Hematopoietic multipotent progenitor cell treated with erythropoietin and hydrocortisone succinate and interleukin-3 and kit ligand, for 8 days (in vitro differentiated cells): ENCODE results near the gene FKBP15.
"Not testable (repeated sequence)": the region's sequence is repeated elsewhere in the genome, so short reads cannot be mapped to it uniquely, and the experiment has no call there.

ENCODE experiments used
- DNase-seq: peaks from one replicate; pipeline ENCODE4 v3.0.0-alpha.2; 2015

Gene FKBP15

DNA sequence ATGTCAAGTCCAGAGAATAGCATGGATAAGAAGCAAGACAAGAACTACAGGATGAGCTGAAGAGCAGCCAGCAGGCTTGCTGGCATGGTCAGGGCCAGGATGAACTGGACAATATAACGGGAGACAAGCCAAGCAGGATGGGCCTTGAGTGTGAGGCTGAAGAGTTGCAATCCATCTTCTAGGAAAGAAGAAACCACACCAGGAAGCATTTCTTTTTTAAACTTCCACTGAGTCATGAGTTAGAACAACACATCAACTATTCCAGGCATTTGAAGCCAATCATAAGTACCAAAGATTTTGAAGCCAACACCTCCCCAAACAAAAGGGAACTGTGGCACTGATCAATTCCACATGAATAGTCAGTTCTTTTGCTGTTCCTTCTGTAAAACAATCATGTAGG lies 43.0 kb downstream of the FKBP15 start:
- no peak for DNase-seq

DNA sequence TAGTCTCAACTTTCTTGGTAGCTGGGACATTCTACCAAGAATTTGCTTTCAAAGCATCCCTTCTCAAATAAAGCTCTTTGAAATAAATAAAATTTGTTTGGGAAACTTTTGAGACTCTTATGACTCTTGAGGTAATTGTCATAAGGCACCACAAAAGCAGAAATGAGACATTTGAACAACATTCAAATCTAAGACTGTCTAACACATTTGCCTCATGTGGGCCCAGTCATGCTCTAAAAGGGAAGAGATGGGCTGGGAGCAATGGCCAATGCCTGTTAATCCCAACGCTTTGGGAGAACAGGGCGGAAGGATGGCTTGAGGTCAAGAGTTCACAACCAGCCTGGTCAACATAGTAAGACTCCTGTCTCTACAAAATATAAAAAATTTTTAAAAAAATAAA lies 43.8 kb downstream of the FKBP15 start:
- DNase-seq = no peak

DNA sequence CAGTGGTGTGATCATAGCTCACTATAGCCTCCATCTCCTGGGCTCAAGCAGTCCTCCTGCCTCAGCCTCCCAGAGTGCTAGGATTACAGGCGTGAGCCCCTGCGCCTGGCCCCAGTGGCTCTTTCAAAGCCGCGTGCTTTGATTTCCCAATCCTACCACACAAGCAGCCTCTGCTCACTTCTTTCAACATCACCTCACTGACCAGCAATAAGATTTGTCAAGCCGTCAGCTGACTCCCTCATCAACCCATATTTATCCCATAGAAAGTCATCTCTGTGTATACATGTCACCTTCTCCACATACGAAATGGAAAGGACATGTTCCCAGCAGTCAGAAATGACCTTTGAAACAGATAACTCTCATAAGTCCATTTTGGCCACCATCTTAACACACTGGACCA lies 44.3 kb downstream of the FKBP15 start:
- no peak for DNase-seq

DNA sequence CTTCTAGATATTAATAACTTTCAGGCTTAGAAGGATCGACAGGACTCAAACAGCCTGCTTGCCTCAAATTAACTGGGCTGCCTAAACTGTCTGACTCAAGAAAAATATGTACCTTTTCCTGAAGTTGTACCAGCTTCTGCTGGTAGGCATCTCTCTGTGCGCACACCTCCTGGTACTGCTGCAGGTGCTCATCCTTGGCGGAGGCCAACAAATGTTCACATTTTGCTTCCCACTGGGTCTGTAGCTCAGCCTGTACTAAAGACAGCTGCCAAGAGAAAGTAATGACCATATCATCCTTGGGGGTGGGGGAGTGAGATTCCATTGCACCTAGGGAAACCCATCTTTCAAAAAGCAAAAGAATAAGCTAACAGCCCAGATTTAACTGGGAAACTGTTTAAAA lies 47.7 kb downstream of the FKBP15 start:
- DNase-seq = no peak

DNA sequence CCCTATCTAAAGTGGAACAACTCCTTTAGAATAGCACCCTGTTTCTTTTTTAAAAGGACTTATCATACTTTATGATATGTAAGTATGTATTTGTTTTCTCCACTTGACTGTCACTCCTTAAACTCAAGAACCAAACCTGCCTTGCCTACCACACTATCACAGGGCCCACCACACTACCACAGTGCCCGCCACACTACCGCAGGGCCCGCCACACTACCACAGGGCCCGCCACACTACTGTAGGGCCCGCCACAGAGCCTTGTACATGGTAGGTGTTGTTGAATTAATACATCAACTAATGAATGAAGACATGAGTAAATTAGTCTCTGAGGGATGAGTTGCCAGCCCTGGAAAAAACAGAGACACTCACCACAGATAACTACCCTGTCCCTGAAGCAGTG lies 52.3 kb downstream of the FKBP15 start:
- DNase-seq = no peak

DNA sequence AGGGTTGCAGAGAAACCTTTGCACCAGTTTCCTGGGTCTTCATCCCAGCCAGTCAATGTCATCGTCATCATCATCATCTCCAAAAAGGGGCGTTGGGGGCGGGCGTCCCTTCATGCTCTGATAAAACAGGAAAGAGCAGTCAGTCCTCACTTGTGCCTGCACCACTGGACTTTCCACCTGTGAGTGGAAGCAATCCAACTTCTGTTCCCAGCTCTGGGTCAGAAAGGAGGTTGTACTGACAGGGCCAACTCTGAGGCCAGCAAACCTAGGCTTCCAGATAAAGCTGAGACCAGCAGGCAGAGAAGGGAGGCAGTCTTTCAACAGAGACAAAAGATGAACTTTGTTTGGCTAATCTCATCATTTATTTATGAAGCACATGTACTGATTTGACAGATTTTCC lies 55.0 kb downstream of the FKBP15 start:
- no peak for DNase-seq

DNA sequence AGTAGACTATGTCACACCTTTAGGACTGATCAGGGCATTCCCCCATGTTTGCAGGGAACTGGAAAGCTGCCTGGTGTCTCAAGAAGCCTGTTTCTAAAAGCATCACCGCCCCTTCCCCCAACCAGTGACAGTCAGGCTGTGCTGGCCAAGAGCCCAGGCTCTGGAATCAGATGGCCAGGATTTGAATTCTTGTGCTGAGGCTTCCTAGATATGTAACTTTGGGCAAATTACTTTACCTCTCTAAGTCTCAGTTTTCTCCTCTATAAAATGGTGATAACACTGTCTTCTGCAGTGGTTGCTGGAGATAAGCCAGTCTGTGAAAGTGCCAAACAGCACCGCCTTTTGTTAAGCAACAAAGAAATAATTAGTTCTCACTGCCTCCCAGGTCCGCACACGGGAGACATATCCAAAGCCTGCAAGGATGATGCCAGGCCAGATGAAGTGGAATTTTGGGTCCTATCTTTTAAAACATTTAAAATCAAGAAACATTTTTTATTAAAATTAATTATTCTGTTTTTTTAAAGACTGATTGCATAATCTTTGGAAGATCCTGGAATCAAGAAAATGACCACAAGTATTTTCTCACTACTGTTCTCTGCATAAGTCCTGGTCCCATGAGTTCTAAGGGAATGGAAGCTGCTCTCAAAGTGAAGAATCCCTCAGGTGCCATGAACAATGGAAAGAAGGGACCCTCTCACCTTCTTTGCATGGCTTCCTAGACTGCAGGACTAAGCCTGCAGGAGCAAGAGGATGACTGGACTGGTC lies 56.4 kb downstream of the FKBP15 start:
- peak; percentile 32 for DNase-seq

DNA sequence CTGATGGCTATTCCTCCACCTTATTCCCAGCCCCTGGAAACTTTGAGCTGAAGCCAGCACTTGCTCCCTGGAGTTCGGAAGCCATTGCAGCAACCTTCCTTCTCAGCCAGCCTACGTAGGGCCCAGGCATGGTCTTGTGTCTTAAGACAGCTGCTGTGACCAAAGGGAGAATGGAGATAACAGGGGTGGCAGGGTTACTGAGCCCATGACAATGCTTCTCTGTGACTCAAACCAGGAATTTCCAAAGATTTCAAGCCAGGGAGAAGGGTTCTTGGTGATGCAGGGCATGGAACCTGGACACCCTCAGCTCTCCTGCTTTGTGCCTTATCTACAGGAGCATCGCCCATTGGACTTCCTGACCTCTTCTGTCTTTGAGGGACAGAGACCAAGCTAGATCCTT lies 58.1 kb downstream of the FKBP15 start:
- no peak for DNase-seq

DNA sequence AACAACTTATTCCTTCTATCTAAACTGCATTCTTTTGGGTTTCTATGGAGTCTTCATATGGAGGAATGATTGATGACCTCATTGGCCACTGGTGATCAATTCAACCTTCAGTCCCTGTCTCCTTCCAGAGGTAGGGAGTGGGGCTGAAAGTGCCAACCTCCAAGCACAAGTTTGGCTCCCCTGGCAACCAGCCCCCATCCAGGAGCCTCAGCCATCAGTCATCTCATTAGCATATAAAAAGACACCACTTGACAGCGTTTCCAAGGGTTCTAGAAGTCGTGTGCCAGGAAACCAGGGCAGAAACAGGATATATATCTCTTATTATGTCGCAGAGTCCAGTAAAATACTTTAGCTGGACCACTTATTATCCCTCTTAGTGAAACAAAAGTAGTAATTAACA lies 60.5 kb downstream of the FKBP15 start:
- no peak for DNase-seq

DNA sequence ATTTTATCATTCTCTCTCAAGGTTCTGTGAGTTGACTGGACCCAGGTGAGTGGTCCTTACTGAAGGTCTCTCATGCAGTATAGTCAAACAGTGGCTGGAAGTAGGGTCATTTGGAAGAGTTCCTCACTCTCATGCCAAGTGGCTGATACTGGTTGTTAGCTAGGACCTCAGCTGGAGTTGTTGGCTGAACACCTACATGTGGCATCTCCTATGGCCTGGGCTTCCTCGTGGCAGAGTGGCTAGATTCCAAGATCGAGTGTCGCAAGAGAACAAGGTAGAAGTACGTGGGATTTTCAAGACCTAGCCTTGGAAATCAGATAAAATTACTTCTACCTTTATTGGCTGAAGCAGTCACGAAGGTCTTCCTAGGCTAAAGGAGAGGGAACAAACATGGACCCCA lies 62.6 kb downstream of the FKBP15 start:
- DNase-seq = no peak

DNA sequence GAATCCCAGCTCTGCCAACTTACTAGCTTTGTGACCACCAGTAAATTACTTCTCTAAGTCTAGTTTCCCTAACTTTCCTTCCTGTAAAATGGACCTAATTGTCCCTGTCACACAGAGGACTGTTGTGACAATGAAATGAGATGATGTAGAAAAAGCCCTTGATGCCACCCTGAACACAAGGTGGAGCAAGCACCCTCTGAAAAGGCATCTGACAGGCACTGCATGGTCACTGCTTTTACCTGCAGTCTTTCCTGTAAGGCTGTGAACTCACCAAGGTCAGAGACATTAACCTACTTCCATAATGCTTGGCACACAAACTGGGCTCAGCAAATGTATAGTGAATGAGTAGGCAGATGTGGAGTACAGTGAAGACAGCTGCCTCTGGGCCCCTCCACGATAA lies 64.2 kb downstream of the FKBP15 start:
- DNase-seq = peak; percentile 16

DNA sequence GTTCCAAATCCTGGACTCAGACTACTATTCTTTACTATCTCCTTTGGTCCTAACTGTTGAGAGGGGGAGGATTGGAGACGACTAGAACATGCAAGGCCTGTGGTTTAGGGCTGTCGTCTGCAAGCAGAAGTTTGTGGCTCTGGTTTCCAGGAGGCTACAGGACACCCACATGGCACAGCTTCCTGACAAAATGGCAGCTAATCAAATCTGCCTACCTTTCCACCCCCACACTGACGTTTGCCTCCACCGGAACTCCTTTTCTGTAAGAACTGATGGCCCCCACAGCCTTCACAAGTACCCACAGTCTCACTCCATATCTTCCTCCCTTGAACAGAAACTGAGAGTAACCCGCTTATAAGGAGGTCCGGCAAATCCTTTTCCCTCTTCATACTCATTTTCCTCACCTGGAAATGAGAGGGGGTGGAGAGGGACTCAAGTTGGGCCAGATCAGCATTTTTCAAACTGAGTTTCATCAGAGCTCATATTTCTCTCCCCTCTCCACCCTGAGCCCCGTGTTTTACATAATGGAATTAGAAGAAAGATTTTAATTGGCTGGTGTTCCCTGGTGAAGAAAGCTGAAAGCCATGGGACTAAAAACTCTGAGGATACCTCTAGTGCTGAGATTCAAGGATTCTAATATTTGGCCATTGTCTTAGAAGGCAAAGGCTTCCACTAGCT lies 65.0 kb downstream of the FKBP15 start:
- DNase-seq = peak; percentile 27

DNA sequence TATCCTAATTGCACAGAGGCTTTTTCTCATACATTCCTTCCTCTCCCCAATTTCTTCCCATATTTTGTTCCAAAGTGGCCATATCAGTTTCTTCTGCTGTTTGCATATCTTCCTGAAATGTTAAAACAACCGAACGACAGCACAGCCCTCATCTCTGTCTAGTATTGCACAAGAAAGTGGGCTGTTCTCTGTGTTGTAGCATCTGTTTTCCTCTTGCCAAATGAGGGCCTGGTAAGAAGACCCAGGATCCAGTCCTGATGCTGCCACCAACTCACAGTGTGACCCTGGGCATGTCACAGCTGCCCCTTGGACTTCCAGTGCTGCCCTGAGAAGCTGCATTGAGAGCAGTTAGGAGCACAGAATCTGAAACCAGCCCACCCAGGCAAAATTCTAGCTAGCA lies 66.1 kb downstream of the FKBP15 start:
- DNase-seq = no peak

DNA sequence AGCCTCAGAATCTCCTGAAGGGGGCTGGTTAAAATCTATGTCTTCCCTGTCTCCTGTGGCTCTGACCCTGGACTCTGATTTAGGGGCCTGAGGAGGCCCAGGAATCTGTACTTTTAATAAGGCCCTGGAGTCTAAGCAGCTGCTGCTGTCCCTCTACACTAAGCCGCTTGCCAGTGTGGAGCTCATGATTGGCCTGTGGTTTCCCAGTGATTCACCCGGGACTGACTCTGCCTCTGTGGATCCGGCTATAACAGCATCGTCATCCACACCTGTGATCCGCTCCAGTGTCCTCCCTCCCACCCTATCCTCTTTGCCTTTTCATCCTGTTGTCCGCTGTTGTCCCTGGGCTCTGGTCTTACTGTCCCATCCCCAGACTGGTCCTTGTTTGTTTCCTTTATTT lies 66.6 kb downstream of the FKBP15 start:
- DNase-seq = no peak

DNA sequence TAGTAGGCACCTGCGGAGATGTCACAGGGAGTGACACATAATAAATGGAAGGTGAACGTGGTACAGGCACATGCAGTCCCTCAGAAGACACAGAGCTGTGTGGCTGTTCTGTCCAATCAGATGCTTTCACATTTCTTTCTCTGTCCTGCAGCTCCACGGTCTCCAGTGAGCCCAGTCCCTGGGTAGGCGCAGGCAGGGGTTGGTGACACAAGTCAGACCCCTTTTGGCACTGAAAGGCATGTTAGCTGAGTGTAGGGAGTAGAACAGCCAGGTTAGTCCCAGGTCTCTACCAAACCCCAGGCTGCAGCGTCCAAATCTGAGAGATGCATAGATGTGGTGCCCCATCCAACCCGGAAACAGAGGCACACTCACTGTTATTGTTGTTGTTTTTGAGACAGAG lies 67.5 kb downstream of the FKBP15 start:
- DNase-seq = no peak

DNA sequence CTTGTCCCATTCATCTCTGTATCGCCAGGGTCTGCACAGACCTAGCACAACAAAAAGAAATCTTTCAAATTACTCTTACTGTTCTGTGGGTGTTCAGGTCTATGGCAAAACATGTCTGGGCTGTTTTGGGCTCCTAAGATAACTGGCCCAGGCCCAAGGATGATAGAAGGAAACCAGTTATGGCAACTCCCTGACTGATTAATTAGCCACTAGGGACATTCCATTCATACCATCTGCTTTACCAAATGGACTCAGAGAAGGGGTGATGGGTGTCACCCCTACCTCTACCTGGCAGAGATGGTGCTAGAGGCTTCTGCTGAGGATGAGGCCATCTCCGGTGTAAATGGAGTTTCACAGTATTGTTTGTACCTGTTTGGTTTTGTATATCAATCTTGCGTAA lies 68.4 kb downstream of the FKBP15 start:
- peak; percentile 41 for DNase-seq

DNA sequence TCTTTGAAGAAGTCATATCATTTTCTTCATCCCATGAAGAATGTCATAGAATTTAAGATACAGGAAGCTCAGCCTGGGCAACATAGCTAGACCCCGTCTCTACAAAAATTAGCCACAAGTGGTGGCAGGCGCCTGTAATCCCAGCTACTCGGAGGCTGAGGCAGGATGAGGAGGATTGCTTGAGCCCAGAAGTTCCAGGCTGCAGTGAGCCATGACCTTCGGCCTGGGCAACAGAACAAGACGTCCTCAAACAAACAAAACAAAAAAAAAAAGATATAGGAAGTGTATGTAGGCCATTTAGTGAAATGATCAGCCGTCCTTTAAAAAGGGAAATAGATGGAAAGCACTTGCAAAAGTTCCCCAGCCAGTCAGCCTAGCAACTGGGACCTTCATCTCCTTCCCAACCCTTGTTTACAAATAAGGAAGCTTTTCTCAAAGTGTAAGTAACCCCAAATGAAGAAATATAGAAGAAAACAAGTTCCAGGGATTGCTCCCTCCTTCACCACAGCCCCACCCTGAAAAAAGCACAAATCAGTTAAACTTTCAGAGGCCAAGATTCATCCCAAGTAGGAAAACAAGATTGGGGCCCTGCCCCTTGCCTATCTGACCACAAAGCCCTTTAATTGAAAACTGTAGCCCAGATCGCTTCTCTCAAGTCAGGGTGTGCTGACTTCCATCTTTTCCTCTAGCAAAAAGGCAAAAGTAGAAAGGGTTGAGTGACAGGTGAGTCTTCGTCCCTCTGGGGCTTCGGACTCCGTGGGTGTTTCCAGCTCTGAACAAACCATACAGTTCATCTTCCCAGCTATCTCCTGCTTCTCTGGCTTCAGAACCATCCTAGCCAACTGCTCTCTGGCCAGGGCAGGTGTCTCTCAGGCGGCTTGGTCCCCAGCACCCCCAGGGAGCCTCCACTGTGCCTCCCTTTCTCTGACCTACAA lies 69.1 kb downstream of the FKBP15 start:
- DNase-seq = peak; percentile 54

DNA sequence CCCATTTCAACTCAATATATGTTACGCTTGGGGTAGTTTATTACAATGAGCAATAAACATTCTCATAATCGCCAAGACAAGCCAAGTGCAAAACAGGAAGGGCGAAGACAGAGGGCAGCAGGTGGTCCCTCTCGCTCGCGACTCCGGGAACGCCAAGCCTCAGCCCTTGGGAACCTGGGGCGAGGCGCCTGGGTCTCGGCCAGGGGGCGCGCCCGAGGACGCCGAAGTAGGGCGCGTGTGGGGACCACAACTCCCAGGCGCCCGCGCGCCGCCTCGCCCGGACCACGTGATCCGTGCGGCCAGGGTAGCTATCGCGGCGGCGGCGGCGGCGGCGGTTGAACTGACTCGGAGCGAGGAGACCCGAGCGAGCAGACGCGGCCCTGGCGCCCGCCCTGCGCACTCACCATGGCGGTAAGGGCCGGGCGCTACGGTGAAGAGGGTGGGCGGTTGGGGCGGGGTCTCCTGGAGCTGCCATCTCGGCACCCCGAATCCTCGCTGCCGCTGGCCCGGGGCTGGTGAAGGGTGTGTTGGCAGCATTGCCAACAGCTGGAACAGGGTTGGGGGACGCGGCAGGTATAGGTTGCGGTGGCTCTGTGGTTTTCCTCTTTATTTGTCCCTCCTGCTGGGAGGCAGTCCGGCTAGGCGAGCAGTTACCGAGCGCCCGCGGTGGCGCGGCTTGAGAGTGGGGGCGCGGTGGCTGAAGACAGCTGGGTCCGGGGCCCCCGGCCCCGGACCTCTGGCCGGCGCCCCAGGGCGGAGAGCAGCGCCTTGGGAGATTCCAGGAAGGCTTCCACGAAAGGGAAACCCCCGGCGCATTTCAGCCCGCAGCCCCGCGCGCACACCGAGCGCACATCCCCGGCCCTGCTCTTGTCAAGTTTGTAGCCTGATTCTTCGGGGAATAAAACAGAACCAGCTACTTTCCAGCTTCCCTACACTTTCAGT lies 70.1 kb downstream of the FKBP15 start, which contains the start of gene SLC31A2:
SLC31A2 (plus strand) TSS at position 338 of the 942 bp plus-strand sequence; CDS start at position 406, 68 bp downstream.
- DNase-seq = peak; percentile 72

DNA sequence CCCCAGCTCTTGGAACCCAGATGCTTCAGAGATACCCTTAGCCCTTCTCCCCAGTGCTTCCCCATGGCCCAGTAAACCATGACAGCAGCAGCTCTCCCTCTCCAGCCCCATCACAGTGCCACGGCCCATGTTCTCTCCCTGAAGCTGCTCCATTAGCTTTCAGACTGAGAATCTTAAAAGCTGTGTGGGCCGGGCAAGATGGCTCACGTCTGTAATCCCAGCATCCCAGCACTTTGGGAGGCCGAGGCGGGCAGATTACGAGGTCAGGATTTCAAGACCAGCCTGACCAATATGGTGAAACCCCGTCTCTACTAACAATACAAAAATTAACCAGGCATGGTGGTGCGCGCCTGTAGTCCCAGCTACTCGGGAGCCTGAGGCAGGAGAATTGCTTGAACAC lies 71.5 kb downstream of the FKBP15 start:
- not testable (repeated sequence) for DNase-seq

DNA sequence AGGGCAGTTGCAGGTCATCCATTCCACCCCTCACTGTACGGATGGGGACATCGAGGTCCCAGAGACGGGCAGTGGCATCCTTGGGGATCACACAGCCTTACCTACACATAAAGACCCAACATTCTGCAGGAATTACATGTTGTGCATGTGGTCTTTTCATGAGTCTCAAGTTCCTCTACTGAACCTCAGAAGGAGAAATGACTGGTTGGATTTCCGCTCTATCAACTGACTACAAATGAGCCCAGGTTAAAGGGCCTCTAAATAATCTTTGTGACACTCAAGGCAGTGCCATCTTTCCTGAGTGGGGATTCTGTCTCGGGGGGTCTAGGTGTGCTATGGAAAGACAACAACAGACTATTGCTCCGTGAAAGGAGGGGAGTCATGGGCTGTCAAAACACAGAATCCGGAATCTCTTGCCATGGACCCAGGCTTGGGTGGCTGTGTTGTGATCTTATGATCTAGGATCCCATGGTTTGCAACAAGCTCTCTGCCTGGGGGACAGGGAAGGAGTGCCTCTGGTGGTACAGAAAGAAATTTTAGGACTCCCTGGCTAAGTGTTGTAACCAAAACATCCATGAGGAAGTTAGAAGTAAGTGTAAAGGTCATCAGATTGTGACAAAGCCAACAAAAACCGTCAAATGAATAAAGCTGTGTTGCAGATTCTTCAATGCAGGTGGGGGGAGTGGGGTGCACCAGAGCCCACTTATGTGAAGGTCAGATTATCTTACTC lies 72.1 kb downstream of the FKBP15 start:
- no peak for DNase-seq

DNA sequence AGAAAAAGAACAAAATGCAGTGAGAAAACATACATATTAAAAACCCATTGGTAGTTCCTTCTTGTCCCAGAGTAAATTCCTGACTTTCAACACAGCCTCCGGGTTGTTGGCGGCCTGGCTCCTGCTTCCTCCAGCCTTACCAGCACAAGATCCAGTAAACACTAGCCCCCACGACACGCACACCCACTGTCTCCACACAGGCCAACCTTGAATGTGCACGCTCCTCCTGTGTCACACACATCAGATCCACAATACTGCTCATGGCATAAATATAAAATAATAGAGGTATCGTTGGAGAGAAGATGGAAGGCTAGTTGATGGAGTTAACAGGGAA lies 72.7 kb downstream of the FKBP15 start:
- no peak for DNase-seq
